Measurements from ENCODE around the gene TFPI.

The TFPI gene

GRCh38 chr2:187547353-187547979 is 6.8 kb downstream of the TFPI start:
- no peak overlapping the region for H3K4me3 ChIP-seq (ENCODE audit: low read depth, low read length)
- no peak for TF ChIP-seq CTCF (IDR thresholded peaks at IDR 0.05; ENCODE audit: low read depth, low read length)

GRCh38 chr2:187546762-187547333 is 7.4 kb downstream of the TFPI start:
- H3K4me3 ChIP-seq (ENCODE audit: low read depth, low read length), result no peak overlapping the region

GRCh38 chr2:187545238-187545751 is 8.9 kb downstream of the TFPI start:
- no peak for TF ChIP-seq CTCF (IDR thresholded peaks at IDR 0.05; ENCODE audit: low read depth, low read length)
- H3K4me3 ChIP-seq (ENCODE audit: low read depth, low read length), result no peak overlapping the region

More at GRCh38 chr2:187546762-187547333, 7.4 kb downstream of the TFPI start:
- TF ChIP-seq CTCF (IDR thresholded peaks at IDR 0.05; ENCODE audit: low read depth, low read length), result no peak

- TF ChIP-seq CTCF (IDR thresholded peaks at IDR 0.05; ENCODE audit: low read depth, low read length), result no peak
- no peak overlapping the region for H3K4me3 ChIP-seq (ENCODE audit: low read depth, low read length)
Measured at GRCh38 chr2:187544371-187545080, 9.7 kb downstream of the TFPI start.

GRCh38 chr2:187543488-187543887 is 10.7 kb downstream of the TFPI start:
- H3K4me3 ChIP-seq (ENCODE audit: low read depth, low read length), result no peak overlapping the region
- no peak for TF ChIP-seq CTCF (IDR thresholded peaks at IDR 0.05; ENCODE audit: low read depth, low read length)

- H3K4me3 ChIP-seq (ENCODE audit: low read depth, low read length), result no peak overlapping the region; the same call in 1 of the 2 replicates
- TF ChIP-seq CTCF (IDR thresholded peaks at IDR 0.05; ENCODE audit: low read depth, low read length), result no peak
Measured at GRCh38 chr2:187542123-187542522, 12.1 kb downstream of the TFPI start.

All from WI38 (cell line).